ENCODE measurements around the gene WAPL. TPM values are rescaled to one million over a fixed set of nuclear protein-coding genes. Genes with fewer than 3 reads are reported as not detected.

The WAPL gene
- total and polyA plus RNA-seq, 2 of the 8 experiments (the other 6 are each of a cell fraction or from before 2014, with no cell fraction given) = 12.8 to 48.1 TPM

DNA sequence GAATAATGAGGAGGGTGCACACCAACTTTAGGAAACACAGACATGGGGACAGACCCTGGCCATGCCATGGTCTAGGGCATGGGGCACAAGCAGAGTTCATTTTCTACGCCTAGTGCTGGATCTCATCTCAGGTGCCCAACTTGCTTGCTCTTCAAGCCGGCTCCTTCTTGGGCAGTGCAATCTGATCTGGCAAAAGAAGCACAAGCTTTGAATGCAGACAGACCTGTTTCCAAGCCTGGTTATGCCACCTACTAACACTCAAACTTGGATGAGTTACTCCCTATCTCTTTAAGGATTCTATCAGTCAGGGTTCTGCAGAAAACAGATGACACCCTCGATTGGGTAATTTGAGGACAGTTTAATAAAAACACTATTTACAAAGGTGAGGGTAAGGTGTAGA, 34.9 kb upstream of the WAPL start (continued):
- TF ChIP-seq, protein P1, sequence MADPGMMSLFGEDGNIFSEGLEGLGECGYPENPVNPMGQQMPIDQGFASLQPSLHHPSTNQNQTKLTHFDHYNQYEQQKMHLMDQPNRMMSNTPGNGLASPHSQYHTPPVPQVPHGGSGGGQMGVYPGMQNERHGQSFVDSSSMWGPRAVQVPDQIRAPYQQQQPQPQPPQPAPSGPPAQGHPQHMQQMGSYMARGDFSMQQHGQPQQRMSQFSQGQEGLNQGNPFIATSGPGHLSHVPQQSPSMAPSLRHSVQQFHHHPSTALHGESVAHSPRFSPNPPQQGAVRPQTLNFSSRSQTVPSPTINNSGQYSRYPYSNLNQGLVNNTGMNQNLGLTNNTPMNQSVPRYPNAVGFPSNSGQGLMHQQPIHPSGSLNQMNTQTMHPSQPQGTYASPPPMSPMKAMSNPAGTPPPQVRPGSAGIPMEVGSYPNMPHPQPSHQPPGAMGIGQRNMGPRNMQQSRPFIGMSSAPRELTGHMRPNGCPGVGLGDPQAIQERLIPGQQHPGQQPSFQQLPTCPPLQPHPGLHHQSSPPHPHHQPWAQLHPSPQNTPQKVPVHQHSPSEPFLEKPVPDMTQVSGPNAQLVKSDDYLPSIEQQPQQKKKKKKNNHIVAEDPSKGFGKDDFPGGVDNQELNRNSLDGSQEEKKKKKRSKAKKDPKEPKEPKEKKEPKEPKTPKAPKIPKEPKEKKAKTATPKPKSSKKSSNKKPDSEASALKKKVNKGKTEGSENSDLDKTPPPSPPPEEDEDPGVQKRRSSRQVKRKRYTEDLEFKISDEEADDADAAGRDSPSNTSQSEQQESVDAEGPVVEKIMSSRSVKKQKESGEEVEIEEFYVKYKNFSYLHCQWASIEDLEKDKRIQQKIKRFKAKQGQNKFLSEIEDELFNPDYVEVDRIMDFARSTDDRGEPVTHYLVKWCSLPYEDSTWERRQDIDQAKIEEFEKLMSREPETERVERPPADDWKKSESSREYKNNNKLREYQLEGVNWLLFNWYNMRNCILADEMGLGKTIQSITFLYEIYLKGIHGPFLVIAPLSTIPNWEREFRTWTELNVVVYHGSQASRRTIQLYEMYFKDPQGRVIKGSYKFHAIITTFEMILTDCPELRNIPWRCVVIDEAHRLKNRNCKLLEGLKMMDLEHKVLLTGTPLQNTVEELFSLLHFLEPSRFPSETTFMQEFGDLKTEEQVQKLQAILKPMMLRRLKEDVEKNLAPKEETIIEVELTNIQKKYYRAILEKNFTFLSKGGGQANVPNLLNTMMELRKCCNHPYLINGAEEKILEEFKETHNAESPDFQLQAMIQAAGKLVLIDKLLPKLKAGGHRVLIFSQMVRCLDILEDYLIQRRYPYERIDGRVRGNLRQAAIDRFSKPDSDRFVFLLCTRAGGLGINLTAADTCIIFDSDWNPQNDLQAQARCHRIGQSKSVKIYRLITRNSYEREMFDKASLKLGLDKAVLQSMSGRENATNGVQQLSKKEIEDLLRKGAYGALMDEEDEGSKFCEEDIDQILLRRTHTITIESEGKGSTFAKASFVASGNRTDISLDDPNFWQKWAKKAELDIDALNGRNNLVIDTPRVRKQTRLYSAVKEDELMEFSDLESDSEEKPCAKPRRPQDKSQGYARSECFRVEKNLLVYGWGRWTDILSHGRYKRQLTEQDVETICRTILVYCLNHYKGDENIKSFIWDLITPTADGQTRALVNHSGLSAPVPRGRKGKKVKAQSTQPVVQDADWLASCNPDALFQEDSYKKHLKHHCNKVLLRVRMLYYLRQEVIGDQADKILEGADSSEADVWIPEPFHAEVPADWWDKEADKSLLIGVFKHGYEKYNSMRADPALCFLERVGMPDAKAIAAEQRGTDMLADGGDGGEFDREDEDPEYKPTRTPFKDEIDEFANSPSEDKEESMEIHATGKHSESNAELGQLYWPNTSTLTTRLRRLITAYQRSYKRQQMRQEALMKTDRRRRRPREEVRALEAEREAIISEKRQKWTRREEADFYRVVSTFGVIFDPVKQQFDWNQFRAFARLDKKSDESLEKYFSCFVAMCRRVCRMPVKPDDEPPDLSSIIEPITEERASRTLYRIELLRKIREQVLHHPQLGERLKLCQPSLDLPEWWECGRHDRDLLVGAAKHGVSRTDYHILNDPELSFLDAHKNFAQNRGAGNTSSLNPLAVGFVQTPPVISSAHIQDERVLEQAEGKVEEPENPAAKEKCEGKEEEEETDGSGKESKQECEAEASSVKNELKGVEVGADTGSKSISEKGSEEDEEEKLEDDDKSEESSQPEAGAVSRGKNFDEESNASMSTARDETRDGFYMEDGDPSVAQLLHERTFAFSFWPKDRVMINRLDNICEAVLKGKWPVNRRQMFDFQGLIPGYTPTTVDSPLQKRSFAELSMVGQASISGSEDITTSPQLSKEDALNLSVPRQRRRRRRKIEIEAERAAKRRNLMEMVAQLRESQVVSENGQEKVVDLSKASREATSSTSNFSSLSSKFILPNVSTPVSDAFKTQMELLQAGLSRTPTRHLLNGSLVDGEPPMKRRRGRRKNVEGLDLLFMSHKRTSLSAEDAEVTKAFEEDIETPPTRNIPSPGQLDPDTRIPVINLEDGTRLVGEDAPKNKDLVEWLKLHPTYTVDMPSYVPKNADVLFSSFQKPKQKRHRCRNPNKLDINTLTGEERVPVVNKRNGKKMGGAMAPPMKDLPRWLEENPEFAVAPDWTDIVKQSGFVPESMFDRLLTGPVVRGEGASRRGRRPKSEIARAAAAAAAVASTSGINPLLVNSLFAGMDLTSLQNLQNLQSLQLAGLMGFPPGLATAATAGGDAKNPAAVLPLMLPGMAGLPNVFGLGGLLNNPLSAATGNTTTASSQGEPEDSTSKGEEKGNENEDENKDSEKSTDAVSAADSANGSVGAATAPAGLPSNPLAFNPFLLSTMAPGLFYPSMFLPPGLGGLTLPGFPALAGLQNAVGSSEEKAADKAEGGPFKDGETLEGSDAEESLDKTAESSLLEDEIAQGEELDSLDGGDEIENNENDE (IDR thresholded peaks at IDR 0.05; ENCODE audit: insufficient replicate concordance, low read length) = no peak
- TF ChIP-seq ZNF274 (IDR thresholded peaks at IDR 0.05; ENCODE audit: borderline replicate concordance, extremely low read depth, low read length) = no peak

Data from H1 (cell line).